Germinal center (tissue), 1 donor: Measurements from ENCODE around the gene LYSMD4.

Experiments used
- DNase-seq: peaks from one replicate; pipeline ENCODE4 v3.0.0; 2012; ENCODE audit warnings: mixed read lengths, low spot score

The LYSMD4 gene

GRCh38 chr15:99706557-99707303 lies 26.5 kb downstream of the LYSMD4 start:
- DNase-seq, result no peak

GRCh38 chr15:99704444-99704838 lies 28.8 kb downstream of the LYSMD4 start:
- peak; percentile 70 for DNase-seq

- peak; percentile 48 for DNase-seq
Observed at GRCh38 chr15:99703603-99704443, 29.4 kb downstream of the LYSMD4 start.

GRCh38 chr15:99702895-99703602 lies 30.2 kb downstream of the LYSMD4 start:
- no peak for DNase-seq

GRCh38 chr15:99696096-99696495 lies 37.1 kb downstream of the LYSMD4 start:
- DNase-seq, result no peak

GRCh38 chr15:99692825-99693224 lies 40.4 kb downstream of the LYSMD4 start:
- no peak for DNase-seq

GRCh38 chr15:99686290-99686689 lies 46.9 kb downstream of the LYSMD4 start:
- no peak for DNase-seq

GRCh38 chr15:99683000-99683670 lies 50.1 kb downstream of the LYSMD4 start:
- DNase-seq, result no peak

- DNase-seq, result no peak
Observed at GRCh38 chr15:99682455-99682854, 50.8 kb downstream of the LYSMD4 start.

- DNase-seq, result no peak
Observed at GRCh38 chr15:99681990-99682389, 51.2 kb downstream of the LYSMD4 start.

- DNase-seq, result no peak
Observed at GRCh38 chr15:99680276-99680675, 53.0 kb downstream of the LYSMD4 start.

GRCh38 chr15:99677540-99678134 lies 55.6 kb downstream of the LYSMD4 start:
- no peak for DNase-seq
